HEK293T (cell line): ENCODE data around the gene UBE2O.

Experiments
- CTCF ChIA-PET: fragments of 350-600 bp; formaldehyde crosslinking; extraction: SDS; loops from one replicate; lab custom pipeline; 2021; ENCODE audit warnings: antibody characterized with exemption, inconsistent platforms; lab: Yijun Ruan, JAX
- POLR2A ChIA-PET: fragments of 350-600 bp; formaldehyde crosslinking; extraction: SDS; loops from one replicate; lab custom pipeline; 2020; ENCODE audit warnings: antibody characterized with exemption, inconsistent platforms; lab: Yijun Ruan, JAX
- DNase-seq: peaks from one replicate; pipeline ENCODE4 v3.0.0; 2012; ENCODE audit warnings: mixed read lengths; ENCODE audit errors: extremely low spot score
- ARNT ChIP-seq: fragments of 450-650 bp; IDR thresholded peaks from 2 replicates; pipeline ENCODE4 v1.6.1; 2017; ENCODE audit warnings: mild to moderate bottlenecking
- BHLHE40 ChIP-seq: fragments of 450-650 bp; IDR thresholded peaks from 2 replicates; pipeline ENCODE4 v1.6.1; 2016; ENCODE audit warnings: mild to moderate bottlenecking, moderate library complexity, borderline replicate concordance
- CTBP1 ChIP-seq: fragments of 450-650 bp; IDR thresholded peaks from 2 replicates; pipeline ENCODE4 v1.6.1; 2016; ENCODE audit warnings: borderline replicate concordance
- ELF4 ChIP-seq: fragments of 450-650 bp; IDR thresholded peaks from 2 replicates; pipeline ENCODE4 v1.6.1; 2017; ENCODE audit warnings: antibody characterized with exemption
- FOXA1 ChIP-seq: fragments of 450-650 bp; IDR thresholded peaks from 2 replicates; pipeline ENCODE4 v1.6.1; 2016; ENCODE audit warnings: mild to moderate bottlenecking
- FOXK2 ChIP-seq: fragments of 450-650 bp; IDR thresholded peaks from 2 replicates; pipeline ENCODE4 v1.6.1; 2016; ENCODE audit warnings: mild to moderate bottlenecking
- FOXM1 ChIP-seq: fragments of 450-650 bp; IDR thresholded peaks from 2 replicates; pipeline ENCODE4 v1.6.1; 2017; ENCODE audit warnings: mild to moderate bottlenecking, borderline replicate concordance
- HDGF ChIP-seq: fragments of 450-650 bp; IDR thresholded peaks from 2 replicates; pipeline ENCODE4 v1.6.1; 2017; ENCODE audit warnings: antibody characterized with exemption, borderline replicate concordance
- L3MBTL2 ChIP-seq: fragments of 450-650 bp; conservative IDR thresholded peaks from 2 replicates; pipeline ENCODE4 v1.6.1; 2016; ENCODE audit warnings: mild to moderate bottlenecking
- LEF1 ChIP-seq: fragments of 450-650 bp; IDR thresholded peaks from 2 replicates; pipeline ENCODE4 v1.6.1; 2017; ENCODE audit warnings: mild to moderate bottlenecking, borderline replicate concordance
- NFRKB ChIP-seq: fragments of 450-650 bp; IDR thresholded peaks from 2 replicates; pipeline ENCODE4 v1.6.1; 2016; ENCODE audit warnings: mild to moderate bottlenecking, moderate library complexity
- PKNOX1 ChIP-seq: fragments of 450-650 bp; IDR thresholded peaks from 2 replicates; pipeline ENCODE4 v1.6.1; 2016
- SP1 ChIP-seq: fragments of 450-650 bp; IDR thresholded peaks from 2 replicates; pipeline ENCODE4 v1.6.1; 2017
- SUZ12 ChIP-seq: fragments of 450-650 bp; IDR thresholded peaks from 2 replicates; pipeline ENCODE4 v1.6.1; 2016; ENCODE audit warnings: mild to moderate bottlenecking
- TARDBP ChIP-seq: fragments of 450-650 bp; IDR thresholded peaks from 2 replicates; pipeline ENCODE4 v1.6.1; 2016
- ZNF384 ChIP-seq: fragments of 450-650 bp; IDR thresholded peaks from 2 replicates; pipeline ENCODE4 v1.6.1; 2016

Gene UBE2O

GRCh38 chr17:76404976-76405563, 47.9 kb downstream of the UBE2O start:
- POLR2A ChIA-PET: interaction anchor here (1.0 kb wide), 1 partner anchor 51 kb away, joined by 4 read pairs; the partner anchor contains the start of gene PRPSAP1
- CTCF ChIA-PET: interaction anchor here (0.7 to 1.4 kb wide), 3 partner anchors 7 to 44 kb away, joined by 3 to 5 read pairs (median 4); partner anchors contain the start of gene SPHK1
- DNase-seq: no peak
- TF ChIP-seq CTBP1: no peak
- TF ChIP-seq HDGF: no peak
- TF ChIP-seq FOXA1: no peak

GRCh38 chr17:76404256-76404655, 48.7 kb downstream of the UBE2O start:
- no peak for TF ChIP-seq SP1
- no peak for TF ChIP-seq SUZ12
- TF ChIP-seq FOXM1: no peak
- no peak for TF ChIP-seq ARNT
- TF ChIP-seq L3MBTL2: no peak
- no peak for TF ChIP-seq ELF4
- TF ChIP-seq PKNOX1: no peak
- TF ChIP-seq FOXK2: no peak
- no peak for TF ChIP-seq FOXA1
- TF ChIP-seq LEF1: no peak
- no peak for TF ChIP-seq CTBP1
- TF ChIP-seq ZNF384: no peak
- no peak for TF ChIP-seq TARDBP
- TF ChIP-seq NFRKB: no peak
- no peak for TF ChIP-seq HDGF
- CTCF ChIA-PET: interaction anchor here (1.2 kb wide), 1 partner anchor 55 kb away, joined by 3 read pairs; no protein-coding TSS in a partner anchor
- no peak for DNase-seq
- POLR2A ChIA-PET: interaction anchor here (1.0 kb wide), 1 partner anchor 51 kb away, joined by 4 read pairs; the partner anchor contains the start of gene PRPSAP1

- ChIA-PET CTCF (interaction anchor here (1.0 kb wide), 1 partner anchor 17 kb away, joined by 3 read pairs; no protein-coding TSS in a partner anchor), POLR2A (no interaction called here)
- DNase-seq: no peak
- TF ChIP-seq BHLHE40: no peak
- no peak for TF ChIP-seq CTBP1
- no peak for TF ChIP-seq FOXA1
Observed at GRCh38 chr17:76402711-76403110, 50.2 kb downstream of the UBE2O start.

GRCh38 chr17:76399175-76400172, 53.5 kb downstream of the UBE2O start:
- ChIA-PET POLR2A (interaction anchor here (1.5 to 2.6 kb wide), 2 partner anchors 26 to 46 kb away, joined by 3 to 23 read pairs; partner anchors contain the start of gene PRPSAP1), CTCF (interaction anchor here (1.6 to 3.5 kb wide), 5 partner anchors 13 to 97 kb away, joined by 5 to 42 read pairs (median 16); partner anchors contain the start of gene SPHK1)
- DNase-seq: no peak
- TF ChIP-seq L3MBTL2 (no peak), CTBP1 (no peak), FOXA1 (no peak), ZNF384 (no peak), ARNT (no peak), NFRKB (no peak), SP1 (no peak), ELF4 (no peak), SUZ12 (no peak)

GRCh38 chr17:76398523-76399174, 54.3 kb downstream of the UBE2O start:
- ChIA-PET CTCF (interaction anchor here (0.6 to 3.5 kb wide), 22 partner anchors 10 to 228 kb away, joined by 3 to 42 read pairs (median 5); partner anchors contain the start of genes PRPSAP1 and SPHK1), POLR2A (interaction anchor here (1.3 to 2.6 kb wide), 3 partner anchors 23 to 45 kb away, joined by 3 to 23 read pairs (median 3); partner anchors contain the start of gene PRPSAP1)
- DNase-seq: no peak
- no peak for TF ChIP-seq NFRKB
- no peak for TF ChIP-seq HDGF
- no peak for TF ChIP-seq FOXM1
- no peak for TF ChIP-seq ZNF384
- TF ChIP-seq PKNOX1: no peak
- no peak for TF ChIP-seq ARNT
